Keratinocyte (primary cell): ENCODE measurements around the gene LZTS2. TPM values are rescaled to one million over a fixed set of nuclear protein-coding genes. Genes with fewer than 3 reads are reported as not detected.
A peak's percentile ranks its signal among the peaks of the same experiment; 100 is the strongest.

Source experiments
- DNase-seq: peaks from one replicate; pipeline ENCODE4 v3.0.0-alpha.2; 2011; ENCODE audit warnings: low read depth, missing footprints, low spot score
- FAIRE-seq: peaks from 2 replicates; lab custom pipeline; 2011; peaks lifted over from hg19 to GRCh38; lab: Jason Lieb, UNC
- H2AFZ ChIP-seq: 2 replicates; pipeline ENCODE4 v1.6.0; 2012; ENCODE audit warnings: low read length, control low read depth, inconsistent platforms; ENCODE audit not compliant: control insufficient read depth
- H3K27ac ChIP-seq: 2 replicates; pipeline ENCODE4 v1.5.1; 2011; ENCODE audit warnings: low read length; ENCODE audit not compliant: control insufficient read depth, insufficient read depth
- H3K27me3 ChIP-seq: 3 replicates; pipeline ENCODE4 v1.6.0; 2011; ENCODE audit warnings: low read length; ENCODE audit not compliant: control insufficient read depth, insufficient read depth; ENCODE audit errors: extremely low read depth
- H3K36me3 ChIP-seq, 2 experiments: 2 replicates in 1 of 2; 3 replicates in 1 of 2; pipeline ENCODE4 v1.5.1; 2011; ENCODE audit warnings: low read length in 2 of 2, mild to moderate bottlenecking in 1 of 2; ENCODE audit not compliant: control insufficient read depth in 2 of 2, insufficient read depth in 2 of 2; ENCODE audit errors: extremely low read depth in 1 of 2
- H3K4me1 ChIP-seq: 3 replicates; pipeline ENCODE4 v1.5.1; 2011; ENCODE audit warnings: low read length; ENCODE audit not compliant: control insufficient read depth, insufficient read depth; ENCODE audit errors: extremely low read depth
- H3K4me2 ChIP-seq: 3 replicates; pipeline ENCODE4 v1.6.0; 2011; ENCODE audit warnings: low read depth, low read length; ENCODE audit not compliant: control insufficient read depth, insufficient read depth; ENCODE audit errors: extremely low read depth
- H3K4me3 ChIP-seq, 3 experiments: fragments of 200-600 bp in 1 of 3; sonication (generic) in 1 of 3; 2 replicates in 2 of 3; 3 replicates in 1 of 3; pipeline ENCODE4 v1.5.1; 2011 to 2016; ENCODE audit warnings: low read length in 3 of 3, mild to moderate bottlenecking in 3 of 3, control low read depth in 2 of 3, inconsistent platforms in 1 of 3, low read depth in 1 of 3, mixed read lengths in 1 of 3, mixed run types in 1 of 3, moderate library complexity in 1 of 3; ENCODE audit not compliant: control insufficient read depth in 2 of 3, insufficient read depth in 2 of 3; ENCODE audit errors: extremely low read depth in 1 of 3
- H3K79me2 ChIP-seq: 2 replicates; pipeline ENCODE4 v1.6.0; 2012; ENCODE audit warnings: low read length; ENCODE audit not compliant: control insufficient read depth, insufficient read depth
- H3K9ac ChIP-seq: 3 replicates; pipeline ENCODE4 v1.6.0; 2011; ENCODE audit warnings: low read length; ENCODE audit not compliant: control insufficient read depth, insufficient read depth; ENCODE audit errors: extremely low read depth
- H3K9me1 ChIP-seq: 3 replicates; pipeline ENCODE4 v1.6.0; 2011; ENCODE audit warnings: low read length; ENCODE audit not compliant: control insufficient read depth, insufficient read depth; ENCODE audit errors: extremely low read depth
- H3K9me3 ChIP-seq: 2 replicates; pipeline ENCODE4 v1.5.1; 2012; ENCODE audit warnings: low read depth, low read length; ENCODE audit not compliant: control insufficient read depth
- H4K20me1 ChIP-seq: 3 replicates; pipeline ENCODE4 v1.6.0; 2011; ENCODE audit warnings: low read length; ENCODE audit not compliant: control insufficient read depth, insufficient read depth; ENCODE audit errors: extremely low read depth
- CTCF ChIP-seq, 3 experiments: IDR thresholded peaks in 1 of 3; conservative IDR thresholded peaks in 1 of 3; optimal IDR thresholded peaks in 1 of 3; 2 replicates in 2 of 3; 3 replicates in 1 of 3; pipeline versions ENCODE3 to v1.5.1; 2011; ENCODE audit warnings: low read length in 3 of 3, mild to moderate bottlenecking in 3 of 3, moderate library complexity in 2 of 3, control low read depth in 1 of 3, inconsistent platforms in 1 of 3; ENCODE audit not compliant: insufficient read depth in 2 of 3; ENCODE audit errors: extremely low read depth in 1 of 3
- EZH2 ChIP-seq: IDR thresholded peaks from one replicate; pipeline ENCODE4 v1.6.1; 2012; ENCODE audit warnings: inconsistent platforms, mild to moderate bottlenecking, low read length, moderate library complexity
- dilution Hi-C: fragments of 300-500 bp; cut with MboI; formaldehyde crosslinking; loops from one replicate; pipeline ENCODE4 v1.7.0; 2020; ENCODE audit warnings: low sequenced_read_pairs; ENCODE audit not compliant: extremely low pct_ligation_motif_present
- polyA minus RNA-seq, 3 experiments: library from RNA; depleted of rRNA, polyadenylated mRNA; stranded (reverse); fragments of >200 nt; gene quantifications; 1 replicate in 1 of 3; 2 replicates in 1 of 3; 3 replicates in 1 of 3; pipeline ENCODE4 v1.2.3, GENCODE V29; 2011
- polyA plus RNA-seq, 5 experiments: library from polyadenylated mRNA; depleted of rRNA in 3 of 5; stranded (reverse) in 3 of 5; stranded (forward) in 1 of 5; unstranded in 1 of 5; fragments of >200 nt; gene quantifications; 1 replicate in 1 of 5; 2 replicates in 3 of 5; 3 replicates in 1 of 5; pipeline versions ENCODE4 v1.2.1 to v1.2.3, GENCODE V29; 2011 to 2012; ENCODE audit warnings: missing spikeins in 2 of 5, low read depth in 1 of 5, low replicate concordance in 1 of 5

Gene LZTS2
- polyA plus RNA-seq, result 18.1 to 36.7 TPM (median 18.6 TPM) in 3 replicates
- polyA plus RNA-seq (2011; ENCODE audit: low read depth), result 12.2 TPM
- 20.5 and 45.3 TPM in 2 replicates for polyA plus RNA-seq (2011; cell fraction: cytosol; rRNA removed)
- polyA plus RNA-seq (2011; cell fraction: nucleus; rRNA removed), result 64.4 and 90.2 TPM in 2 replicates
- polyA plus RNA-seq (2012; ENCODE audit: low replicate concordance), result 26.0 and 29.4 TPM in 2 replicates
- polyA minus RNA-seq, result 19.3 to 30.7 TPM (median 27.6 TPM) in 3 replicates
- polyA minus RNA-seq (2011; cell fraction: cytosol; rRNA and poly(A)+ RNA removed), result 48.3 TPM
- 34.0 and 40.1 TPM in 2 replicates for polyA minus RNA-seq (2011; cell fraction: nucleus; rRNA and poly(A)+ RNA removed)

DNA sequence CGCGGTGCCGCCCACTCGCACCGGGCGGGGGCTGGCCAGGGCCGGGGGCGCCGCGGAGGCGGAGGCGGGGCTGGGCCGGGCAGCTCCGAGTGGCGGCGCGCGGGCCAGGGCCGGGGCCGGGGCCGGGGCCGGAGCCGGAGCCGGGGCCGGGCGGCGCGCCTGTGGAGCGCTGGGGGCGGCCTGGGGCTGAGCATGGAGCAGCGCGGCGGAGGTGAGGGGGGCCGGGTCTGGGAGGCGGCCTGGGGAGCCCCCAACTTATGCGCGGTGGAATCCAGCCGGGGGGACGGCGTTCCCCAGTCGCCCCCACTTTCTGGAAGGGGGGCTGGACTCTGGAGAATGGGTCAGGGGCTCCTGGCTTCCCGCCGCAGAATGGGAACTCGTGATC is at the start of gene LZTS2:
TSS of gene LZTS2 (plus strand) at position 67 of the 385 bp plus-strand sequence. CDS start 2,731 bp downstream, outside the sequence.
- Histone ChIP-seq H3K9ac (peak within 1 kb of the TSS; percentile 93), H3K4me3 (peak within 1 kb of the TSS; percentile 82 to 90 (median 87)), H3K9me1 (no peaks in the 10 kb centered on the region), H2AFZ (peak within 1 kb of the TSS; percentile 76), H3K36me3 (peaks cover 5 to 11% of the 10 kb centered on the region in 2 experiments), H3K79me2 (peaks cover 26% of the 10 kb centered on the region), H3K9me3 (no peaks in the 10 kb centered on the region), H3K4me2 (peak within 1 kb of the TSS; percentile 94), H3K27me3 (no peaks in the 10 kb centered on the region), H4K20me1 (no peaks in the 10 kb centered on the region), H3K4me1 (peaks cover 17% of the 10 kb centered on the region), H3K27ac (peak within 1 kb of the TSS; percentile 85)
- DNase-seq, result no peak
- dilution Hi-C loops, result no loop called here
- FAIRE-seq, result no peak
- TF ChIP-seq CTCF (optimal IDR thresholded peaks at IDR 0.05 in 1 of 3, IDR thresholded peaks at IDR 0.05 in 1 of 3, conservative IDR thresholded peaks at IDR 0.05 in 1 of 3; ENCODE audit: extremely low read depth in 1 of 3, insufficient read depth in 2 of 3, low read length in 3 of 3) (no peak), EZH2 (no peak)

GRCh38 chr10:100960251-100960650 is 39.4 kb upstream of the LZTS2 start:
- Histone ChIP-seq H3K4me2 (no peak overlapping the region), H3K27me3 (no peaks in the 10 kb centered on the region), H3K4me1 (no peaks in the 10 kb centered on the region), H3K4me3 (no peak overlapping the region), H3K36me3 (peaks cover 5 to 14% of the 10 kb centered on the region in 2 experiments), H4K20me1 (no peaks in the 10 kb centered on the region), H3K9me3 (no peaks in the 10 kb centered on the region), H3K79me2 (no peaks in the 10 kb centered on the region), H2AFZ (no peak overlapping the region), H3K9me1 (no peaks in the 10 kb centered on the region), H3K9ac (no peak overlapping the region), H3K27ac (no peak overlapping the region)
- no peak for TF ChIP-seq EZH2
- TF ChIP-seq CTCF (optimal IDR thresholded peaks at IDR 0.05 in 1 of 3, IDR thresholded peaks at IDR 0.05 in 1 of 3, conservative IDR thresholded peaks at IDR 0.05 in 1 of 3; ENCODE audit: extremely low read depth in 1 of 3, insufficient read depth in 2 of 3, low read length in 3 of 3), result no peak
- no peak for DNase-seq
- FAIRE-seq, result no peak
- dilution Hi-C loops, result no loop called here
